ENCODE data around the gene GPATCH1.
A peak's percentile ranks its signal among the peaks of the same experiment; 100 is the strongest.
"Not testable (repeated sequence)": the region's sequence is repeated elsewhere in the genome, so short reads cannot be mapped to it uniquely, and the experiment has no call there.

The GPATCH1 gene

GRCh38 chr19:33080761-33081681 is at the start of gene GPATCH1:
Gene GPATCH1 (plus strand): TSS chr19:33081181. CDS start chr19:33081194, 13 bp downstream.
- no peak for TF ChIP-seq CTCF (IDR thresholded peaks at IDR 0.05; ENCODE audit: low read depth, low read length)
- H3K4me3 ChIP-seq (ENCODE audit: low read depth, low read length), result peak within 1 kb of the TSS; percentile 82

- no peak overlapping the region for H3K4me3 ChIP-seq (ENCODE audit: low read depth, low read length)
- TF ChIP-seq CTCF (IDR thresholded peaks at IDR 0.05; ENCODE audit: low read depth, low read length), result no peak
Measured at GRCh38 chr19:33032218-33032781, 48.7 kb upstream of the GPATCH1 start.

GRCh38 chr19:33035461-33035860 is 45.5 kb upstream of the GPATCH1 start:
- TF ChIP-seq CTCF (IDR thresholded peaks at IDR 0.05; ENCODE audit: low read depth, low read length), result no peak

GRCh38 chr19:33036370-33037167 is 44.4 kb upstream of the GPATCH1 start:
- not testable (repeated sequence) for H3K4me3 ChIP-seq (ENCODE audit: low read depth, low read length)

More at GRCh38 chr19:33035461-33035860, 45.5 kb upstream of the GPATCH1 start:
- no peak overlapping the region for H3K4me3 ChIP-seq (ENCODE audit: low read depth, low read length)

- H3K4me3 ChIP-seq (ENCODE audit: low read depth, low read length), result not testable (repeated sequence)
Measured at GRCh38 chr19:33037168-33038025, 43.6 kb upstream of the GPATCH1 start.

- no peak for TF ChIP-seq CTCF (IDR thresholded peaks at IDR 0.05; ENCODE audit: low read depth, low read length)
- H3K4me3 ChIP-seq (ENCODE audit: low read depth, low read length), result no peak overlapping the region
Measured at GRCh38 chr19:33039108-33039599, 41.8 kb upstream of the GPATCH1 start.

- no peak for TF ChIP-seq CTCF (IDR thresholded peaks at IDR 0.05; ENCODE audit: low read depth, low read length)
- H3K4me3 ChIP-seq (ENCODE audit: low read depth, low read length), result no peak overlapping the region
Measured at GRCh38 chr19:33039815-33040214, 41.2 kb upstream of the GPATCH1 start.
